B cell (primary cell): ENCODE measurements around the gene CFAP100. TPM values are rescaled to one million over a fixed set of nuclear protein-coding genes. Genes with fewer than 3 reads are reported as not detected.

Experiments
- ATAC-seq: fragments of 200-7000 bp; cut with Tn5 transposase; one replicate; pipeline ENCODE4 v1.10.0; 2021; ENCODE audit warnings: low read depth, mild to moderate bottlenecking, moderate number of reproducible peaks, moderate library complexity
- CTCF ChIA-PET: fragments of 350-600 bp; sonication (Branson Sonifier 250); formaldehyde crosslinking; loops from one replicate; lab custom pipeline; 2021; ENCODE audit warnings: antibody characterized with exemption, inconsistent platforms; lab: Charles Lee
- POLR2A ChIA-PET: fragments of 350-600 bp; sonication (Branson Sonifier 250); formaldehyde crosslinking; loops from one replicate; lab custom pipeline; 2021; ENCODE audit warnings: antibody characterized with exemption; lab: Charles Lee
- DNase-seq: peaks from one replicate; pipeline ENCODE4 v3.0.0; 2013
- H2AFZ ChIP-seq: 2 replicates; pipeline ENCODE4 v1.6.1; 2012; ENCODE audit warnings: mild to moderate bottlenecking, low read depth, low read length; ENCODE audit not compliant: insufficient read depth, poor library complexity, severe bottlenecking
- H3K27ac ChIP-seq, 2 donors: 1 replicate in 1 of 2; 2 replicates in 1 of 2; pipeline ENCODE4 v1.5.1; 2012 to 2013; ENCODE audit warnings: low read length in 2 of 2, mild to moderate bottlenecking in 2 of 2, moderate library complexity in 1 of 2
- H3K27me3 ChIP-seq, 4 experiments: fragments of 200-600 bp in 1 of 4; sonication (generic) in 1 of 4; replicated peaks in 1 of 4; 1 replicate in 2 of 4; 2 replicates in 2 of 4; pipeline versions ENCODE4 v1.6.1 to v1.7.0; 2013 to 2016; ENCODE audit warnings: low read length in 3 of 4, mild to moderate bottlenecking in 2 of 4, mixed read lengths in 1 of 4, moderate library complexity in 1 of 4; ENCODE audit not compliant: insufficient read depth in 4 of 4, control insufficient read depth in 3 of 4; ENCODE audit errors: control extremely low read depth in 1 of 4
- H3K36me3 ChIP-seq, 2 experiments: replicated peaks in 1 of 2; 1 replicate in 1 of 2; 2 replicates in 1 of 2; pipeline versions ENCODE4 v1.6.1 to v1.7.1; 2013; ENCODE audit warnings: low read length in 1 of 2; ENCODE audit not compliant: insufficient read depth in 2 of 2, control insufficient read depth in 1 of 2; ENCODE audit errors: control extremely low read depth in 1 of 2, extremely low read depth in 1 of 2
- H3K4me1 ChIP-seq, 2 donors: fragments of 200-600 bp in 1 of 2; sonication (generic) in 1 of 2; 1 replicate in 1 of 2; 2 replicates in 1 of 2; pipeline versions ENCODE4 v1.5.1 to v1.6.1; 2013 to 2017; ENCODE audit warnings: low read length in 2 of 2; ENCODE audit not compliant: control insufficient read depth in 2 of 2, insufficient read depth in 2 of 2
- H3K4me2 ChIP-seq: replicated peaks from 2 replicates; pipeline ENCODE3; 2012; ENCODE audit warnings: mild to moderate bottlenecking, low read depth, low read length; ENCODE audit not compliant: poor library complexity, severe bottlenecking
- H3K4me3 ChIP-seq, 5 experiments: fragments of 200-600 bp in 1 of 5; sonication (generic) in 1 of 5; 1 replicate in 3 of 5; 2 replicates in 2 of 5; pipeline versions ENCODE4 v1.5.1 to v1.7.0; 2011 to 2016; ENCODE audit warnings: low read length in 4 of 5, mild to moderate bottlenecking in 4 of 5, low read depth in 2 of 5, control low read depth in 1 of 5, moderate library complexity in 1 of 5; ENCODE audit not compliant: insufficient read depth in 1 of 5; ENCODE audit errors: control extremely low read depth in 1 of 5, extremely low read depth in 1 of 5
- H3K79me2 ChIP-seq: fragments of 200-600 bp; sonication (generic); one replicate; pipeline ENCODE4 v1.6.0; 2016; ENCODE audit warnings: low read length; ENCODE audit not compliant: control insufficient read depth, insufficient read depth
- H3K9ac ChIP-seq: fragments of 200-600 bp; sonication (generic); 2 replicates; pipeline ENCODE4 v1.6.1; 2017; ENCODE audit warnings: mild to moderate bottlenecking, low read length, moderate library complexity
- H3K9me3 ChIP-seq, 3 donors: one replicate each; pipeline versions ENCODE4 v1.6.1 to v1.7.1; 2013; ENCODE audit warnings: low read length in 2 of 3; ENCODE audit not compliant: control insufficient read depth in 2 of 3, insufficient read depth in 1 of 3; ENCODE audit errors: control extremely low read depth in 1 of 3
- H4K20me1 ChIP-seq: 2 replicates; pipeline ENCODE4 v1.6.0; 2012; ENCODE audit warnings: mild to moderate bottlenecking, low read length; ENCODE audit not compliant: insufficient read depth, control insufficient read depth, poor library complexity, severe bottlenecking
- H3K27ac Mint-ChIP-seq: one replicate; pipeline ENCODE4 v1.8.0; 2021; ENCODE audit warnings: mixed read lengths
- H3K27me3 Mint-ChIP-seq: one replicate; pipeline ENCODE4 v1.8.0; 2021; ENCODE audit warnings: mixed read lengths
- H3K4me1 Mint-ChIP-seq: one replicate; pipeline ENCODE4 v1.8.0; 2021; ENCODE audit warnings: mixed read lengths
- H3K4me3 Mint-ChIP-seq: one replicate; pipeline ENCODE4 v1.8.0; 2021; ENCODE audit warnings: mixed read lengths
- H3K9me3 Mint-ChIP-seq: one replicate; pipeline ENCODE4 v1.8.0; 2022; ENCODE audit warnings: mixed read lengths; ENCODE audit not compliant: insufficient read depth
- EZH2 ChIP-seq: IDR thresholded peaks from 2 replicates; pipeline ENCODE4 v1.6.1; 2012; ENCODE audit warnings: borderline replicate concordance, low read depth, mild to moderate bottlenecking, moderate library complexity, low read length; ENCODE audit not compliant: insufficient read depth, poor library complexity, severe bottlenecking
- WGBS: methylation state at CpG from one replicate; pipeline ENCODE4 v1.1.5; 2013; ENCODE audit warnings: missing lambda C conversion rate; ENCODE audit not compliant: insufficient coverage; 5-methylcytosine and 5-hydroxymethylcytosine counted together
- intact Hi-C: fragments of 100-400 bp; cut with micrococcal nuclease; formaldehyde crosslinking; loops from one replicate; pipeline ENCODE4 v1.10.0; 2022
- polyA plus RNA-seq: library from polyadenylated mRNA; depleted of rRNA; stranded (reverse); fragments of >200 nt; gene quantifications from 2 replicates; pipeline ENCODE4 v1.2.3, GENCODE V29; 2012
- total RNA-seq, 2 donors: library from RNA; stranded (reverse); fragments of 120-200 nt in 1 of 2; gene quantifications; 1 replicate in 1 of 2; 2 replicates in 1 of 2; pipeline versions ENCODE4 v1.2.3 to v1.2.4, GENCODE V29; 2013 to 2022
- TF ChIP-seq, protein P1 (sequence below): fragments of 200-600 bp; IDR thresholded peaks from one replicate; pipeline ENCODE4 v1.8.0; 2022; ENCODE audit warnings: antibody characterized with exemption, mild to moderate bottlenecking

Gene CFAP100
- total and polyA plus RNA-seq, 2 donors (not counting 1 experiment from before 2014, with no cell fraction given), result not detected

DNA sequence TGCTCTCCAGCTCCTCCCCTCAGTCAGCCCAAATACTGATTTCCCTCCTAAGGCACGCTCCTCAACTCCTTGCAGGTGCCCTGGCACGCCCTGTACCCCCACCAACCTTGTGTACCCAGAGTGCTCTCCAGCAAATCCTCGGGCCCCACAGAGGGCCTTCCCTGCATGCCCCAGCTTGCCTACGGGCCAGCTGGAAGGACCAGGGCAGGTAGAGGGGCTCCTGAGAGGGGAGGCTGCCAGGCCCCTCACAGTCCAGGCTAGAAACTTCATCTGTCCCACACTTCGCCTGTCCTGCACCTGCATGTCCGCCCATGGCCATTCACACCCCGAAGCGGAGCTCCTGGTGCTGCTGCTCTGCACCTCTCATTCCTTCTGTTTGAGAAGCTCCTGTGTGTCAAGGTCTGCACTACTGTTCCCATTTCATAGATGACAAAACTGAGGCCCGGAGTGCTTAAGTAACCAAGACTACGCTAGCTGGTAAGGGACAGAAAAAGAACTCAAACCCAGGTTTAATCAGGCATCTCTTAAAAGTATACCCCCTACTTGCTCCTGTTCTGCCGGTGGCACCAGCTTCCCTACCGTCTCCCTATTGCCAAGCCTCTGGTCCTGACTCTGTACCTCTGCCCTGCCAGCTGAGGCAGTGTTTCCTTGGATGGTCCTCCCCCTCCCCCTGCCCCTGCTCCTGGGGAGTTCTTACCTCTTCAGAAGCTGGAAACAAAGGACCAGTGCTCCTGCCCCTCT, 45.4 kb downstream of the CFAP100 start:
- Histone ChIP-seq H3K4me2 (no peak overlapping the region), H3K9ac (no peak overlapping the region), H3K9me3 (no peaks in the 10 kb centered on the region), H3K79me2 (no peaks in the 10 kb centered on the region), H3K27ac (no peak overlapping the region), H3K27me3 (no peaks in the 10 kb centered on the region), H3K4me3 (no peak overlapping the region), H3K36me3 (peaks cover 0 to 38% of the 10 kb centered on the region in 2 experiments), H4K20me1 (no peaks in the 10 kb centered on the region), H2AFZ (no peak overlapping the region), H3K4me1 (no peaks in the 10 kb centered on the region)
- CTCF ChIA-PET, result no interaction called here
- POLR2A ChIA-PET, result no interaction called here
- Mint-ChIP-seq H3K4me3 (no peak overlapping the region), H3K27me3 (no peaks in the 10 kb centered on the region), H3K27ac (no peak overlapping the region), H3K9me3 (no peaks in the 10 kb centered on the region), H3K4me1 (no peaks in the 10 kb centered on the region)
- TF ChIP-seq EZH2, result no peak
- TF ChIP-seq, protein P1, sequence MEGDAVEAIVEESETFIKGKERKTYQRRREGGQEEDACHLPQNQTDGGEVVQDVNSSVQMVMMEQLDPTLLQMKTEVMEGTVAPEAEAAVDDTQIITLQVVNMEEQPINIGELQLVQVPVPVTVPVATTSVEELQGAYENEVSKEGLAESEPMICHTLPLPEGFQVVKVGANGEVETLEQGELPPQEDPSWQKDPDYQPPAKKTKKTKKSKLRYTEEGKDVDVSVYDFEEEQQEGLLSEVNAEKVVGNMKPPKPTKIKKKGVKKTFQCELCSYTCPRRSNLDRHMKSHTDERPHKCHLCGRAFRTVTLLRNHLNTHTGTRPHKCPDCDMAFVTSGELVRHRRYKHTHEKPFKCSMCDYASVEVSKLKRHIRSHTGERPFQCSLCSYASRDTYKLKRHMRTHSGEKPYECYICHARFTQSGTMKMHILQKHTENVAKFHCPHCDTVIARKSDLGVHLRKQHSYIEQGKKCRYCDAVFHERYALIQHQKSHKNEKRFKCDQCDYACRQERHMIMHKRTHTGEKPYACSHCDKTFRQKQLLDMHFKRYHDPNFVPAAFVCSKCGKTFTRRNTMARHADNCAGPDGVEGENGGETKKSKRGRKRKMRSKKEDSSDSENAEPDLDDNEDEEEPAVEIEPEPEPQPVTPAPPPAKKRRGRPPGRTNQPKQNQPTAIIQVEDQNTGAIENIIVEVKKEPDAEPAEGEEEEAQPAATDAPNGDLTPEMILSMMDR, result no peak
- DNase-seq (no peak), ATAC-seq (no peak)
- WGBS, result 98% methylated on average over 12 of the region's 12 CpGs
- intact Hi-C loops, result no loop called here

DNA sequence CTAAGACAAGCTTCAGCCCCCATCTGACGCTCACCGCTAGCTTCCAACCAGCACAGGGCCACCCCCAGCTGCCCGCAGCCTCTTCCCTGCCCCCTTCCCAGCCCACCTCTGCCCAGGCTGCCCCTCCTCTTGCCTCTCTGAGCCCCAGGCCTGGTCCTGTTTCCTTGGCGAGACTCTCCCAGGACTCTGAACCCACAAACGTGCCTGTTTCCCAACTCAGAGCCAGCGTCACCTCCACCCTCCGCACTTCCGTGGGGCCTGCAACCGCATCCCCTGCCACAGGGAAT, 45.9 kb downstream of the CFAP100 start:
- H3K79me2 ChIP-seq, result no peaks in the 10 kb centered on the region
- no peaks in the 10 kb centered on the region for H3K9me3 ChIP-seq
- no peak overlapping the region for H3K9ac ChIP-seq
- H3K4me1 ChIP-seq, result no peaks in the 10 kb centered on the region
- no peak overlapping the region for H3K4me3 ChIP-seq
- 94% methylated on average over 5 of the region's 9 CpGs for WGBS
- H3K27me3 Mint-ChIP-seq, result no peaks in the 10 kb centered on the region
- no peak overlapping the region for H2AFZ ChIP-seq
- ATAC-seq, result no peak
- POLR2A ChIA-PET, result no interaction called here
- intact Hi-C loops, result no loop called here
- TF ChIP-seq, protein P1, result no peak
- TF ChIP-seq EZH2, result no peak
- H3K4me3 Mint-ChIP-seq, result no peak overlapping the region
- H3K4me2 ChIP-seq, result no peak overlapping the region
- H3K9me3 Mint-ChIP-seq, result no peaks in the 10 kb centered on the region
- CTCF ChIA-PET, result no interaction called here
- H3K27me3 ChIP-seq, result no peaks in the 10 kb centered on the region
- DNase-seq, result no peak
- H3K27ac ChIP-seq, result no peak overlapping the region
- H3K27ac Mint-ChIP-seq, result no peak overlapping the region
- H3K4me1 Mint-ChIP-seq, result no peaks in the 10 kb centered on the region
- peaks cover 0 to 38% of the 10 kb centered on the region in 2 experiments for H3K36me3 ChIP-seq
- H4K20me1 ChIP-seq, result no peaks in the 10 kb centered on the region
